PC-9 (cell line): Measurements from ENCODE around the gene F2RL3. TPM values are rescaled to one million over a fixed set of nuclear protein-coding genes. Genes with fewer than 3 reads are reported as not detected.
"Not testable (repeated sequence)": the region's sequence is repeated elsewhere in the genome, so short reads cannot be mapped to it uniquely, and the experiment has no call there.

Source experiments
- BruUV-seq: library from RNA; stranded (reverse); fragments of 400-500 nt; replicated peaks from 2 replicates; lab custom pipeline; 2021; lab: Mats Ljungman, UMichigan
- CTCF ChIA-PET: fragments of 300-600 bp; sonication (Branson Sonifier 250); formaldehyde crosslinking; loops from one replicate; lab custom pipeline; 2022; ENCODE audit warnings: antibody characterized with exemption; lab: Charles Lee
- POLR2A ChIA-PET: fragments of 300-600 bp; sonication (Branson Sonifier 250); formaldehyde crosslinking; loops from one replicate; lab custom pipeline; 2022; ENCODE audit warnings: antibody characterized with exemption; ENCODE audit not compliant: unreplicated experiment; lab: Charles Lee
- DNase-seq, 2 experiments: peaks; one replicate each; pipeline versions ENCODE4 v3.0.0 to v3.0.0-alpha.2; 2015 to 2022; ENCODE audit warnings: mixed read lengths in 1 of 2
- H2AFZ ChIP-seq: fragments of 200-600 bp; sonication (generic); 2 replicates; pipeline ENCODE4 v1.8.1; 2017; ENCODE audit warnings: antibody characterized with exemption
- H3F3A ChIP-seq: fragments of 200-600 bp; sonication (generic); 2 replicates; pipeline ENCODE4 v1.8.1; 2017; ENCODE audit warnings: antibody characterized with exemption, mild to moderate bottlenecking, low read depth; ENCODE audit not compliant: insufficient read depth
- H3K27ac ChIP-seq: fragments of 200-600 bp; sonication (generic); 2 replicates; pipeline ENCODE4 v1.6.1; 2016; ENCODE audit warnings: mixed run types
- H3K27me3 ChIP-seq: fragments of 200-600 bp; sonication (generic); 2 replicates; pipeline ENCODE4 v1.6.1; 2016; ENCODE audit warnings: low read depth, mixed run types; ENCODE audit not compliant: insufficient read depth
- H3K36me3 ChIP-seq: fragments of 200-600 bp; sonication (generic); 2 replicates; pipeline ENCODE4 v1.6.1; 2016; ENCODE audit warnings: low read depth, mixed run types
- H3K4me1 ChIP-seq: fragments of 200-600 bp; sonication (generic); replicated peaks from 2 replicates; pipeline ENCODE4 v1.6.1; 2016; ENCODE audit warnings: mixed run types; ENCODE audit not compliant: insufficient read depth
- H3K4me2 ChIP-seq: fragments of 200-600 bp; sonication (generic); 2 replicates; pipeline ENCODE4 v1.6.1; 2017; ENCODE audit warnings: mixed run types
- H3K4me3 ChIP-seq: fragments of 200-600 bp; sonication (generic); 2 replicates; pipeline ENCODE4 v1.6.1; 2016; ENCODE audit warnings: mixed run types
- H3K79me2 ChIP-seq: fragments of 200-600 bp; sonication (generic); 2 replicates; pipeline ENCODE4 v1.6.1; 2017; ENCODE audit warnings: low read depth, mixed run types
- H3K9me2 ChIP-seq: fragments of 200-600 bp; sonication (generic); 2 replicates; pipeline ENCODE4 v1.8.1; 2017; ENCODE audit warnings: mild to moderate bottlenecking; ENCODE audit not compliant: insufficient read depth
- H3K9me3 ChIP-seq: fragments of 200-600 bp; sonication (generic); 2 replicates; pipeline ENCODE4 v1.8.1; 2016; ENCODE audit warnings: low read depth; ENCODE audit not compliant: insufficient read depth
- H4K20me1 ChIP-seq: fragments of 200-600 bp; sonication (generic); 2 replicates; pipeline ENCODE4 v1.8.1; 2017; ENCODE audit not compliant: insufficient read depth
- EZH2 ChIP-seq: fragments of 200-600 bp; sonication (generic); IDR thresholded peaks from 2 replicates; pipeline ENCODE4 v1.8.0; 2017; ENCODE audit warnings: antibody characterized with exemption, low read depth
- intact Hi-C: fragments of 100-400 bp; cut with micrococcal nuclease; formaldehyde crosslinking; loops from one replicate; pipeline ENCODE4 v1.10.0; 2022; ENCODE audit not compliant: unreplicated experiment
- total RNA-seq: library from RNA; stranded (reverse); gene quantifications from 2 replicates; pipeline ENCODE4 v1.2.3, GENCODE V29; 2021
- TF ChIP-seq, protein P1 (sequence below): fragments of 200-600 bp; sonication (generic); conservative IDR thresholded peaks from 2 replicates; pipeline ENCODE4 v1.6.1; 2017; ENCODE audit warnings: mixed run types, antibody characterized with exemption, mild to moderate bottlenecking, moderate library complexity

F2RL3 gene
- total RNA-seq, 1 experiment from 2014 or later, result not detected

DNA sequence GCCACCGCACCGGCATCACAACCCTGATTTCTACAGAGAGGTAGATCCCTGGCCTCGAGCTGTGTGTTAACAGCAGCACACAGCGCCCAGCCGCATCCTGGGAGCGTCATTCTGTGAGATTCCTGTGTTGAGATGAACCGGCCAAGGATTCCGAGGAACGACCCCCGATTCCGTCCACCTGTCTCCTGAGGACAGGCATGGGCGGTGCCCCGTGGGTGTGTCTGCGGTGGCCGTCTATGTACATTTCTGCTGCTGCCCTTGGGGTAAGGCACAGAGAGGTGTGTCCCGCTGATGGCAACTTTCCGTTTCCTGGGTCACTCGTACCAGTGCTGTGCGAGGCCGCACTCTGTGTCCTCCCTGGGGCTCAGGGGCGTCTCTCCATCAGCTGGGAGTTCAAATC, 16.1 kb upstream of the F2RL3 start:
- intact Hi-C loops, result no loop called here

DNA sequence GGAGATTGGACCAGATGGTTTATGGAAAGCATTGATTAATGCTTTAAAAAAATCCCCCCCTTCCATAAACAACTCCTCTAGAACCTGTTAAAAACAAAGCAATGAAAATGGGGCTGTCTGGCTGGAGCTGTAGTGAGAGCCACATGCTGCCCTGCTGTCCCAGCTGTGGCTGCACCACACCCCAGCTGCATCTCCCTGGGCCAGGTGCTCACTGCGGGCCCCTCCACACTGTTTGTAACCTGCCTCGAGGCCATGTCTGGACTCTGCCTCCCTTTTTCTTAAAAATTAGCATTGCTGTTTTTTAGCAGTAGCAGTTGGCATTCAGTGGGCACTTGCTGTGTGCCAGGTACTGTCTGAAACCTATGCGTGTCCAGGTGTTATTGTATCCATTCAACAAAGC, 15.2 kb upstream of the F2RL3 start:
- H3K9me3 ChIP-seq, result no peaks in the 10 kb centered on the region; the same call in 1 of the 2 replicates
- H3K4me1 ChIP-seq, result no peaks in the 10 kb centered on the region; the same call in 1 of the 2 replicates
- no peak overlapping the region for H2AFZ ChIP-seq
- H3F3A ChIP-seq, result peaks cover 14% of the 10 kb centered on the region; the same call in 1 of the 2 replicates
- TF ChIP-seq, protein P1, sequence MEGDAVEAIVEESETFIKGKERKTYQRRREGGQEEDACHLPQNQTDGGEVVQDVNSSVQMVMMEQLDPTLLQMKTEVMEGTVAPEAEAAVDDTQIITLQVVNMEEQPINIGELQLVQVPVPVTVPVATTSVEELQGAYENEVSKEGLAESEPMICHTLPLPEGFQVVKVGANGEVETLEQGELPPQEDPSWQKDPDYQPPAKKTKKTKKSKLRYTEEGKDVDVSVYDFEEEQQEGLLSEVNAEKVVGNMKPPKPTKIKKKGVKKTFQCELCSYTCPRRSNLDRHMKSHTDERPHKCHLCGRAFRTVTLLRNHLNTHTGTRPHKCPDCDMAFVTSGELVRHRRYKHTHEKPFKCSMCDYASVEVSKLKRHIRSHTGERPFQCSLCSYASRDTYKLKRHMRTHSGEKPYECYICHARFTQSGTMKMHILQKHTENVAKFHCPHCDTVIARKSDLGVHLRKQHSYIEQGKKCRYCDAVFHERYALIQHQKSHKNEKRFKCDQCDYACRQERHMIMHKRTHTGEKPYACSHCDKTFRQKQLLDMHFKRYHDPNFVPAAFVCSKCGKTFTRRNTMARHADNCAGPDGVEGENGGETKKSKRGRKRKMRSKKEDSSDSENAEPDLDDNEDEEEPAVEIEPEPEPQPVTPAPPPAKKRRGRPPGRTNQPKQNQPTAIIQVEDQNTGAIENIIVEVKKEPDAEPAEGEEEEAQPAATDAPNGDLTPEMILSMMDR, result no peak
- no peak for TF ChIP-seq EZH2
- H3K4me3 ChIP-seq, result no peak overlapping the region
- DNase-seq, result no peak
- H3K4me2 ChIP-seq, result no peak overlapping the region
- intact Hi-C loops, result no loop called here
- no peak overlapping the region for H3K27ac ChIP-seq
- ChIA-PET POLR2A (no interaction called here), CTCF (no interaction called here)
- no peaks in the 10 kb centered on the region for H3K9me2 ChIP-seq
- peaks cover 3% of the 10 kb centered on the region; the same call in 1 of the 2 replicates for H4K20me1 ChIP-seq
- no peaks in the 10 kb centered on the region for H3K27me3 ChIP-seq
- peaks cover 35% of the 10 kb centered on the region for H3K36me3 ChIP-seq
- BruUV-seq, result no TSS peak
- peaks cover 16% of the 10 kb centered on the region for H3K79me2 ChIP-seq

More for the DNA sequence above, 16.1 kb upstream of the F2RL3 start:
- H3K9me3 ChIP-seq, result no peaks in the 10 kb centered on the region; the same call in 1 of the 2 replicates
- peaks cover 16% of the 10 kb centered on the region for H3K79me2 ChIP-seq
- CTCF ChIA-PET, result interaction anchor here (0.6 kb wide), 1 partner anchor 248 kb away, joined by 6 read pairs; no protein-coding TSS in a partner anchor
- H3K4me3 ChIP-seq, result no peak overlapping the region
- no peak for TF ChIP-seq EZH2
- TF ChIP-seq, protein P1, result no peak
- H3K9me2 ChIP-seq, result no peaks in the 10 kb centered on the region
- no TSS peak for BruUV-seq
- no peak overlapping the region for H3K27ac ChIP-seq
- POLR2A ChIA-PET, result no interaction called here
- H3K36me3 ChIP-seq, result peaks cover 35% of the 10 kb centered on the region
- DNase-seq, result no peak
- H2AFZ ChIP-seq, result no peak overlapping the region
- H3F3A ChIP-seq, result peaks cover 14% of the 10 kb centered on the region; the same call in 1 of the 2 replicates
- H3K4me2 ChIP-seq, result no peak overlapping the region
- H3K27me3 ChIP-seq, result no peaks in the 10 kb centered on the region
- no peaks in the 10 kb centered on the region; the same call in 1 of the 2 replicates for H3K4me1 ChIP-seq
- peaks cover 3% of the 10 kb centered on the region; the same call in 1 of the 2 replicates for H4K20me1 ChIP-seq

DNA sequence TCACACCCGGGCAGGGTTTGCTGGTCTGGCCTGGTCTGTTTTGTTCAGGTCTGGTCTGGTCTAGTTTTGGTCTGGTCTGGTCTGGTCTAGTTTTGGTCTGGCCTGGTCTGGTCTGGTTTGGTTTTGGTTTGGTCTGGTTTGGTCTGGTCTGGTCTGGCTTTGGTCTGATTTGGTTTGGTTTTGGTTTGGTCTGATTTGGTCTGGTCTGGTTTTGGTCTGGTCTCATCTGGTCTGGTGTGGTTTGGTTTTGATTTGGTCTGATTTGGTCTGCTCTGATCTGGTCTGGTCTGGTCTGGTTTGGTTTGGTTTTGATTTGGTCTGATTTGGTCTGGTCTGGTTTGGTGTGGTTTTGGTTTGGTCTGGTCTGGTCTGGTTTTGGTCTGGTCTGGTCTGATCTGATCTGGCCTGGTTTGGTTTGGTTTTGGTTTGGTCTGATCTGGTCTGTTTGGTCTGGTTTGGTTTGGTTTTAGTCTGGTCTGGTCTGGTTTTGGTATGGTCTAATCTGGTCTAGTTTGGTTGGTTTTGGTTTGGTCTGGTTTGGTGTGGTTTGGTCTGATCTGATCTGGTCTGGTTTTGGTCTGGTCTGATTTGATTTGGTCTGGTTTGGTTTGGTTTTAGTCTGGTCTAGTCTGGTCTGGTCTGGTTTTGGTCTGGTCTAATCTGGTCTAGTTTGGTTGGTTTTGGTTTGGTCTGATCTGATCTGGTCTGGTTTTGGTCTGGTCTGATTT, 14.4 kb upstream of the F2RL3 start:
- H3K9me2 ChIP-seq, result no peaks in the 10 kb centered on the region
- no peak for TF ChIP-seq EZH2
- TF ChIP-seq, protein P1, result no peak
- H3K4me2 ChIP-seq, result no peak overlapping the region
- H3K4me1 ChIP-seq, result no peaks in the 10 kb centered on the region; the same call in 1 of the 2 replicates
- intact Hi-C loops, result no loop called here
- H3K36me3 ChIP-seq, result peaks cover 35% of the 10 kb centered on the region
- no peak for DNase-seq
- no peaks in the 10 kb centered on the region; the same call in 1 of the 2 replicates for H3K9me3 ChIP-seq
- no peaks in the 10 kb centered on the region for H3K27me3 ChIP-seq
- BruUV-seq, result no TSS peak
- H2AFZ ChIP-seq, result no peak overlapping the region
- CTCF ChIA-PET, result no interaction called here
- peaks cover 14% of the 10 kb centered on the region; the same call in 1 of the 2 replicates for H3F3A ChIP-seq
- peaks cover 3% of the 10 kb centered on the region; the same call in 1 of the 2 replicates for H4K20me1 ChIP-seq
- peak overlapping the region; percentile 61 for H3K27ac ChIP-seq
- POLR2A ChIA-PET, result no interaction called here
- H3K4me3 ChIP-seq, result no peak overlapping the region
- H3K79me2 ChIP-seq, result peaks cover 16% of the 10 kb centered on the region

DNA sequence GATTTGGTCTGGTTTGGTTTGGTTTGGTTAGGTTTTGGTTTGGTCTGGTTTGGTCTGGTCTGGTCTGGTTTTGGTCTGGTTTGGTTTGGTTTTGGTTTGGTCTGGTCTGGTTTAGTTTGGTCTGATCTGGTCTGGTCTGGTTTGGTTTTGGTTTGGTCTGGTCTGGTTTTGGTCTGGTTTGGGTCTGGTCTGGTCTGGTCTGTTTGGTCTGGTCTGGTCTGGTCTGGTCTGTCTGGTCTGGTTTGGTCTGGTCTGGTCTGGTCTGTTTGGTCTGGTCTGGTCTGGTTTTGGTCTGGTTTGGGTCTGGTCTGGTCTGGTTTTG, 13.9 kb upstream of the F2RL3 start:
- H4K20me1 ChIP-seq, H2AFZ ChIP-seq, H3K4me2 ChIP-seq, H3K9me2 ChIP-seq, H3K4me3 ChIP-seq, H3K9me3 ChIP-seq, POLR2A ChIA-PET, BruUV-seq, H3K27me3 ChIP-seq, H3K4me1 ChIP-seq, intact Hi-C loops, DNase-seq, CTCF ChIA-PET: not testable (repeated sequence)
- Histone ChIP-seq H3K79me2 (peaks cover 16% of the 10 kb centered on the region), H3K27ac (peak overlapping the region; percentile 61), H3K36me3 (peaks cover 39% of the 10 kb centered on the region), H3F3A (peaks cover 14% of the 10 kb centered on the region; the same call in 1 of the 2 replicates)
